ENCODE data around the gene MLLT3.

MLLT3 gene

GRCh38 chr9:20373263-20373662, 249.0 kb downstream of the MLLT3 start:
- no peak for DNase-seq

- no peak for DNase-seq
Observed at GRCh38 chr9:20369391-20369790, 252.9 kb downstream of the MLLT3 start.

GRCh38 chr9:20367855-20368254, 254.4 kb downstream of the MLLT3 start:
- DNase-seq = no peak

- no peak for DNase-seq
Observed at GRCh38 chr9:20364959-20365358, 257.3 kb downstream of the MLLT3 start.

GRCh38 chr9:20363233-20363632, 259.1 kb downstream of the MLLT3 start:
- no peak for DNase-seq

GRCh38 chr9:20361656-20362570, 260.4 kb downstream of the MLLT3 start:
- no peak for DNase-seq

GRCh38 chr9:20361229-20361628, 261.1 kb downstream of the MLLT3 start:
- DNase-seq = no peak

- DNase-seq = no peak
Observed at GRCh38 chr9:20358207-20358606, 264.1 kb downstream of the MLLT3 start.

- no peak for DNase-seq
Observed at GRCh38 chr9:20357037-20357432, 265.3 kb downstream of the MLLT3 start.

GRCh38 chr9:20356403-20357036, 265.8 kb downstream of the MLLT3 start:
- DNase-seq = peak; percentile 35

GRCh38 chr9:20355022-20355421, 267.3 kb downstream of the MLLT3 start:
- DNase-seq = no peak

- DNase-seq = no peak
Observed at GRCh38 chr9:20353931-20354652, 268.2 kb downstream of the MLLT3 start.

GRCh38 chr9:20353524-20353923, 268.8 kb downstream of the MLLT3 start:
- DNase-seq = no peak

- no peak for DNase-seq
Observed at GRCh38 chr9:20352591-20352990, 269.7 kb downstream of the MLLT3 start.

- no peak for DNase-seq
Observed at GRCh38 chr9:20351715-20352114, 270.6 kb downstream of the MLLT3 start.

GRCh38 chr9:20349568-20349967, 272.7 kb downstream of the MLLT3 start:
- no peak for DNase-seq

GRCh38 chr9:20343325-20343724, 279.0 kb downstream of the MLLT3 start:
- no peak for DNase-seq

GRCh38 chr9:20340511-20340861, 281.8 kb downstream of the MLLT3 start:
- no peak for DNase-seq

- no peak for DNase-seq
Observed at GRCh38 chr9:20335668-20336332, 286.5 kb downstream of the MLLT3 start.

- no peak for DNase-seq
Observed at GRCh38 chr9:20333991-20334390, 288.3 kb downstream of the MLLT3 start.

- DNase-seq = no peak
Observed at GRCh38 chr9:20331095-20331685, 291.1 kb downstream of the MLLT3 start.

GRCh38 chr9:20330688-20331087, 291.6 kb downstream of the MLLT3 start:
- no peak for DNase-seq

GRCh38 chr9:20326516-20326915, 295.8 kb downstream of the MLLT3 start:
- no peak for DNase-seq
